OCI-M2 (cell line): ENCODE data around the gene PPP1R7.

Source experiments
- DNase-seq: peaks from one replicate; lab custom pipeline; 2025; ENCODE audit not compliant: unreplicated experiment; lab: John Stamatoyannopoulos, UW

PPP1R7 gene

GRCh38 chr2:241226723-241227572 lies 76.7 kb downstream of the PPP1R7 start:
- DNase-seq, result no peak

GRCh38 chr2:241227594-241227993 lies 77.3 kb downstream of the PPP1R7 start:
- DNase-seq, result no peak

DNA sequence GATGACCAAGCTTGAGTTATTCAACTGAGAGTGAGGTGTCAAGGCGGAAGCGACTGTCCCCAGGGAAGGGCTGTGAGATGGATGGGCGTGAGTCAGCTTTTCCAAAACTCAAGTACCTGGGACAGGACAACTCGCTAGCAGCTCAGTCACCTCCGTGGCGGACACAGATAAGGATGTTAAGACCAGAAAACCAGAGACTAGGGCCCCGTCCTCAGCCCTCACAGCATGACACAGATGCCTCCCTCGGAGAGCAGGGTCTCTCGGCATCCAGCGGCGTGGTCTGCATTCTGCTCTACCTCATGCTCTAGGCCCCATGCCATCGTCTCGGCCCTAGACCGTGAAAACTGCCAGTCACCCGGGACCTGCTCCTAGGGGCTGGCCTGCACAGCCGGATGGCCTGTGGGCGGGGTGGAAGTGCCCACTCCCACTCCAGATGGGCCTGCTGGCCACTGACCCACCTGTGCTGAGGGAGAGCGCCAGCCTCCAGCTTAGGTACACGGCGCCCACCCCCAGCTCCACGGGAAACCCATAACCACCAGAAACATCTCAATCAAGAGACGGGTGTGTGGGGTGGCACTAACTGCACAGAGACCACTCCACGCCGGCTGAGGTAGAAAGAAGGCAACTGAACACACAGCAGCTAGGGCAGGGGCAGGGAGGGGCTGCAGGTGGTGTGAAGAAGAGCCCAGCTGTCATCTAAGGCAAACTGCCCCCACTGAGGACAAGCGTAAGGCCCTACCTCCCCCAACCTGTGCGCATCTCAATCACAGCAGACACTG lies 78.0 kb downstream of the PPP1R7 start:
- DNase-seq, result no peak

GRCh38 chr2:241228860-241229516 lies 78.7 kb downstream of the PPP1R7 start:
- DNase-seq, result no peak

DNA sequence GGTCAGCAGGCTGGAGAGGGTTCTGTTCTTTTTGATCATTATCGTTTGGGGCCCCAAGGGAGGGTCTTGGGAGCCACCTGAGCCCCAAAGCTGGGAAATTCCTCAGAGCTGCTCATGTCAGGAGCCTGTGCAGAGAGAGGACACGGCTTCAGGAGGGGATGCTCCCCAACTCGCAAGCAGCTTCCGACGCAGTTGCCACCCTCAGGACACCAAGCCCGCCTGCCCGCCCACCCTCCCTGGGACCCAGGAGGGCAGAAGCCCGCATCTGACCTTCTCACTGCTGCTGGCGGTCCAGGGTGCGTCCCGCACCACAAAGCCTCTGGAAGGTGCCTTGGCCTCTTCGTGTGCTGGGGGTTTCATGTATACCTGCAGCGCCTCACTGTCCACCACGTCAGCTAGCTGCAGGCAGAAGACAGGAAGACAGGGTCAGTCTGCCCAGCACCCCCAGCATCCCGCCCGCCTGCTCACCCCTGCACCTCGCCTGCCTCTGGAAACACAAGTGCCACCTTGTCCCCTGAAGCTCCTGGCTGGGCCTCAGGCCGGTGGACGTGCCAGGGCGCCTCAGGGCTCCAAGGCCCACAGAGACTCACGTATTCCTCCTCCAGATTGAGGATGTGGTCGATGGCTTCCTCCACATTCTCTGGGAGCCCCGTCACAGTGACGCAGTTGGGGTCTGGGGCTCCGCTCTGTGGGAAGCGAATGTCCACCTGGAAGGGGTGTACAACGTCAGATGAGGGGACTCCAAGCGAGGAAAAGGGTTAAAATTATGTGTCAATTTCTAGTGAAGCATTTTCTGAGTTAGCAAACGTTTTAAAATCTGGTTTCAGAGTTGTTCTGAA lies 79.5 kb downstream of the PPP1R7 start:
- DNase-seq, result no peak

DNA sequence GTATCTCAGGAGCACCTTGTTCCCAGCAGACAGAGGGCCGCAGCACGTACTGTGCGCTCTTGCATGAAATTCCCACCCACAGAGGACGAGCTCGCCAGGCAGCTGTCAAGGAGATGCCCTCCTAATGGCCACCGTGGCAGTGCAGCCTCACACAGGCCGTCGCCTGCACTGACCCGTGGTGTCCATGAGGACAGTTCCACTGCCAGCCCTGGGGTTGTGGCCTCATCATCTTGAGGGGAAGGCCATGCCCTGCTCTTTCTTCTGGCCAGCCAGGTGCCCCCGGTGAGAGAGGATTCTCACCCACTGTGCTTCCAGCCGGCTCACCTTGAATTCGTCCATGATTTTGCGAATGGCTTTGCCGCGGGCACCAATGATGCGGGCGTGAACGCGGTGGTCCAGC lies 80.2 kb downstream of the PPP1R7 start:
- no peak for DNase-seq

DNA sequence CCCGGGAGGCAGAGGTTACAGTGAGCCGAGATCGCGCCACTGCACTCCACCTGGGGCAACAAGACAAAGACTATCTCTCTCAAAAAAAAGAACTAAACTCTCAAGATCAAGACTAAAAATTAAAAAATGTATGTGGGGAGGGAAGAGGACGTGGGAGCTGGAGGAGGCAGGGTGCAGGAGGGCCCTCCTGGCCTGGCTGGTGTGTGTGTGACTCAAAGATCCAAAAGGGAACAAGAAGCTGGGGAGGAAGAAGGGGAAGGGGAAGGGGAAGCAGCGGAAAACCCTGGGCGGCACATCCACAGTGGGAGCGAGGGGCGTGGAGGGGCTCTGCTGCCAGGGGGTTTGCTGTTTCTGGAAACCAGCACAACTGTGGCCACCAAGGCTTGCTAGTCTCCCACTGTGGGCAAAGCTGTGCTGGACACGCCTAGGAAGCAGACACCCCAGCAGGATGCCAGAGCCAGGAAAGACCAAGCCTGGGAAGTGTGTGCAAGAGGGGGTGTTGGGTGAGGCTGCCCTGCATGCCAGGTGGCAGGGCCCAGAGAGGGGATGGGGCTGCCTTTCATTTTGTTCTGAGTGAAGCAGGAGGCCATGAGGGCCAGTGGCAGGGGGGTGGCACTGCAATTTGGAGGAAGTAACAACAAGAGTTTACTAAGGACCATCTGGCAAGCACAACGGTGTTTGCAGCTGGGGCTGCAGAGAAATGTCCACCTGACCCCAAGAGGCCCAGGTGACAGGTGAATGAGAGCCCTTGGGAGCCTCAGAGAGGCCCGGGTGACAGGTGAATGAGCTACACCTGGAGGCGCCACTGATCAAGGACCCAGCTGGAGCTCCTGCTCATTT lies 82.7 kb downstream of the PPP1R7 start:
- DNase-seq, result no peak
